Measurements from ENCODE around the gene FREM2.

FREM2 gene

DNA sequence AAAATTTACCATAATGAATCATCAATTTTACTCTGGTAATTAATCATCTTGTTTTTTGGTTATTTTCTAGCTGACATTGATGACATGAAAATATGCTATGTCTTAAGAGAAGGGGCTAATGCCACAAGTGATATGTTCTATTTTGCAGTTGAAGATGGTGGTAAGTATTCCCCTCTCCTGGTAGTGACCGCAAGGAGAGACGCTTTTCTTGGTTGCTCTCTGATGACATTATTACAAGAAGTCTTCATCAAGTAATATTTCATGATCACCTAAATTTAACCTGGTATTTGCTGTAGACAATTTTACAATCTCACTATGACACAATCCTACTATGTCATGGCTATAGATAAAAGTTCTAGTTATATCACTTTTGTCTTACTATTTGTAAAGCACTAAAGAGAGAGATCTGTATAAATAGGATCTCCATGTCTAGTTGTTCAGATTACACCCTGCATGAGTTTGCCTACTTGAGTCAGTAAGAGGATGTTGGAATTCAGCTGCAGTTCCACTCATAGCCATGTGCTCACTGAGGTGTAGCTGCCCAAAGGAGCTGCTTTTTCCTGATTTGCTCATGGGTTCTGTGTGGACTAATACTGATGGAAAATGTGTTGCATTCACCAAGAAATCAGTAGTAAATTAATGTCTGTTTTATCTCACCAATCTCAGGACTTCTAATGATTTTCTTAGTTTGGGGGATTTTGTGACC, 10.9 kb downstream of the FREM2 start:
- no peak for TF ChIP-seq ZNF274 (IDR thresholded peaks at IDR 0.05; ENCODE audit: low read depth, low read length)
- no peak overlapping the region for H3K4me3 ChIP-seq (ENCODE audit: low read length)

DNA sequence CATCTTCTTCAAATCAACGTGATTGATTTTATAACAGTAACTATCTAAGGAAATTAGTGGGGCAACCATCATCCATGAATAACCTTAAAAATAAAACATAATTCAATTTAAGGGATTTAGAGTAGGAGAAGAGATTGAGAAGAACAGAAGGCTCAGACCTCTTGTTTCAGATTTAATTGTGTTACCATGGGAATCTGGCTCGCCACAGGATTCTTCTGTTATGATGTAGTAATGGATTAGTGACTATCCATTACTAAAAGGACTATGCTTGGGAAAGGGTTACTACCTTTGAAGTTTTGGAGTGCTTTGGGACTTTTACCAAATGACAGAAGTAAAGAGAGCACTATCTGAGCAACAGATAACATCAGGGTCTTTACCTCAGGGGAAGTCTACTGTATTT, 13.2 kb downstream of the FREM2 start:
- TF ChIP-seq ZNF274 (IDR thresholded peaks at IDR 0.05; ENCODE audit: low read depth, low read length) = no peak
- no peak overlapping the region for H3K4me3 ChIP-seq (ENCODE audit: low read length)

DNA sequence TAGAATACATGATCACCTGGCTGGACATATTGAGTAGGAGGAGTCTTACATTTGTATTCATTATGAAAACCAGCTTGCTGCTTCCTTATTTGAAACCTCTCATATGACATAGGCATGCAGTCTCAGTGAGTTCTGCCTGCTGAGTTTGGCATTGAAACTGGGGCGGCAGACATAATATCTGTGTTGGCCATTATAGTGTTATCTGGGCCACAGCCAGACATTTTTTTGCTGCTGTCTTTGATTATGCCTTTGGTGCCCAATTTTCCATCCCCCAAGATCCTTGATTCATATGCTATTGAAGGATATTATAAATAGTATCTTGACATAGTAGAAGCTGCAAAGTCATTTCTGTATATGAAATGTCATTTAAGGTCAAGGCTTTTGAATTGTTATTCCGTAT, 15.8 kb downstream of the FREM2 start:
- TF ChIP-seq ZNF274 (IDR thresholded peaks at IDR 0.05; ENCODE audit: low read depth, low read length) = no peak
- H3K4me3 ChIP-seq (ENCODE audit: low read length) = no peak overlapping the region

DNA sequence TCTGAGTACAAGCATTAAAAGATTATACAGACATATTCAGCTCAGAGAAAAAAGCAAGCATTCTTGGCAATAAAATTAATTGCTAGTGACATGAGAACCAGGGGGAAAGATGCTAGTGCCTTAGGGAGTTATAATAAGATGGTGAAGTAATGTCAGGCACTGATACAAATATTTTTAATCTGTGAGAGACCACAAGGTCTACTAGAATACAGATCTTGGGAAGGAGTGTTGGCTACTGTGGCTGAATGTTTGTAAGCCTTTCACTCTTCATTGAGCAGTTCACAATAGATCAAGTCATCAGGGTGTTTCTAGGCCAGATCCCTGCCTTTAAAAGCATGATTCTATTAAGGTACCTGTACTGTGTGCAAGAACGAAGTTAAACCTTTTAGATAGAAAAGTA, 16.4 kb downstream of the FREM2 start:
- no peak overlapping the region for H3K4me3 ChIP-seq (ENCODE audit: low read length)
- TF ChIP-seq ZNF274 (IDR thresholded peaks at IDR 0.05; ENCODE audit: low read depth, low read length) = no peak

DNA sequence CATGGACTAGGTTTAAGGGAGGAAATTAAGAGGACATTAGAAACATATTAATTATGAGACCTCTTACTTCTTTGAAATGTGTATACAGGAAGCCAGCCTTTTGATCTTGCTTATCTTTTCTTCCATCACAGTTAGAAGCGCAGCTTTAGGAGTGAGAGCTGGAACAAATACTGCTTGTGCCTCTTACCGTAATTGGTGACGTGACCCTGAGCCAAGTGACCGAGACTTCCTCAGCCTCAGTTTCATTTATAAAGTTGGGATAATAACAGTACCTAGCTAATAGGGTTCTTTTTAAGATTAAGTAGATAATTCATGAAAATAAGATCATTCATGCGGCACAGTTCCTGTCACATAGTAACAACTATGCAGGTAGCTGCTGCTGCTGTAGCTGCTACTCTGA, 18.5 kb downstream of the FREM2 start:
- H3K4me3 ChIP-seq (ENCODE audit: low read length) = no peak overlapping the region
- TF ChIP-seq ZNF274 (IDR thresholded peaks at IDR 0.05; ENCODE audit: low read depth, low read length) = no peak

DNA sequence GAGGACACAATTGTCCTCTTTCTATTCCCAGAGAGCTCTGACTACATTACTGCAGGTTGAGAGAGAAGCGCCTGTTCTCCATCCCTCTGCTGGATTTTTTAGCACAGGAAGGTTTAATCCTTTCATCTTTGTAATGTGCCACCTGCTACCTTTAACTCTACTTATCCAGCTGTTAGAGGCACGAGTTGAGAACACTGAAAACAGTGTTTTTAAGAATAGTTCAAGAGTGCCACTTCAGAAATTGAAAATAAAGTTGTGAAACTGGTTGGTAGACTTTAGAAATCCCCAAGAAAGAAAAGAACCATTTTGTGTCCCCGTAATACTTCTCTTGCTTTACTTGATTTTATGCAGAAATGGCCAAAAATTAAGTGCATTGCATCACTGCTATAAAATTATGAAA, 20.6 kb downstream of the FREM2 start:
- TF ChIP-seq ZNF274 (IDR thresholded peaks at IDR 0.05; ENCODE audit: low read depth, low read length) = no peak
- no peak overlapping the region for H3K4me3 ChIP-seq (ENCODE audit: low read length)

DNA sequence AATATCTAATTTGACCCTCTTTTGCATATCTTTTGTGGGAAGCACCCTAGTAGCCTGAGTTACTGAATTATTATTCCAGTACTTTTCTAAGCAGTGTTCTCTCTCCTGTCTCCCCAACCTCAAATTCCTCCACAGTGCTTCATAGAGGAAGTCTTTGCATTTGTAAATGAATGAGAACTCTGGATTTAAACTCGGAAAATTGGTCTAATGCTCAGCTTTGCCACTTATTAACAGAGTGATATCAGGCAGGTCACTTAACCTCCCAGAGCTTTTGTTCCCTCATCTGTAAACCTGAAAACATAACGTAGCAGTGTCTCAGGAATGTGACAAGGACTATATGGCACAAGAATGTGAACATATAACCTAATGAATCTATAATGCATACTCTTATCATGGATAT, 26.2 kb downstream of the FREM2 start:
- no peak overlapping the region for H3K4me3 ChIP-seq (ENCODE audit: low read length)
- TF ChIP-seq ZNF274 (IDR thresholded peaks at IDR 0.05; ENCODE audit: low read depth, low read length) = no peak

DNA sequence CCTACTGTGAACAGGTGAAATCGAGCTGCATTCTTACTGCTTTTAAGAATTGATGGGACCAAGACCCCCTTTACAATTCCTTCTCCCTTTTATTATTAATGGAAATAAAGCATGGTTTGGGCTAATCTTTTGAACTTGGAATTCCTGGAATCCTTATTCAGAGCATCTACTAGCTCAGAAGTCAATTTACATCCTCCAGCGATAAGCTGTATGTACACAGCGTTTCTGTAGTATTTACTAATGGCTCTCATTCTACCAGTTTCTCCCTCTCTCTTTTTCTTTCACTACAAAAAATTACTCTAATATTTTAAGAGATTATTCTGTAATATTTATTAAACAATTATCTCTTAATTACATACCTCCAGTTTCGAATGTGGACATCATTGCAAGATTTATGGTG, 31.5 kb downstream of the FREM2 start:
- no peak for TF ChIP-seq ZNF274 (IDR thresholded peaks at IDR 0.05; ENCODE audit: low read depth, low read length)
- no peak overlapping the region for H3K4me3 ChIP-seq (ENCODE audit: low read length)

DNA sequence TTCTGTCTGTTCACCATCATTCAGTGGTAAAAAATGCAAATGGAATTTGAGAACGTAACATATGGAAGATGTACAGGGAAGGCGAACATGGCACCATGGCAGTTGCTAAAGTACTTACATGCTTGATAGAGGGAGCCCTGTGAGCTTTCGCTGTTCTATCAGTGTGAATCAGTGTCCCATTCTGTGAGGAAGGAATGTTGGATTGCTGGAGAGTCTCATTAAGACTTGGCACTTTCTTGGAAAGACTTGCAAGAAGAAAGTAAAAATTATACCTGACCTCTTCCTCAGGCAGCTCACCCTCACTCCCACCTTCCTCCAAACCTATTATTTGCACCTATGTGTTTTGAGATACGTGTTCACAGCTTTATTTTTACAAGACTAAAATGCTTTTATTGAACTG, 43.5 kb downstream of the FREM2 start:
- TF ChIP-seq ZNF274 (IDR thresholded peaks at IDR 0.05; ENCODE audit: low read depth, low read length) = no peak
- H3K4me3 ChIP-seq (ENCODE audit: low read length) = no peak overlapping the region

DNA sequence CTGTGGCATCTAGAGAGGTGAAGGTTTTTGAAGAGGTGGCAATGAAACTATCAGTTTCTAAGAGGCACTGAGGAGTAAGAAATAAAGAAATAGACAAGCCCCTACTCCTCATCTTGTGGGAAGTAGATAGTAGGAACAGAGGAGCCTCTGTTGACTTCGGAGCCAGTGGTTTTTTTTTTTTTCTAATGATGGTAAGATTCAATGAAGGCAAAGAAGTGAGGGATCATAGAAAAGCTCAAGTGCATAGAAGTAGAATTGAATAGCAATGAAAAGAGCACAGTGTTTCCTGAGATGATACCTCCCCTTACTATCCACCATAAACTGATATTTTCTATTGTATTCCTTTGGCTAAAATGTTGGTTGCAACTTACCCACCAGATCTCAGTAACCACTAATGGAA, 46.3 kb downstream of the FREM2 start:
- no peak for TF ChIP-seq ZNF274 (IDR thresholded peaks at IDR 0.05; ENCODE audit: low read depth, low read length)
- no peak overlapping the region for H3K4me3 ChIP-seq (ENCODE audit: low read length)

DNA sequence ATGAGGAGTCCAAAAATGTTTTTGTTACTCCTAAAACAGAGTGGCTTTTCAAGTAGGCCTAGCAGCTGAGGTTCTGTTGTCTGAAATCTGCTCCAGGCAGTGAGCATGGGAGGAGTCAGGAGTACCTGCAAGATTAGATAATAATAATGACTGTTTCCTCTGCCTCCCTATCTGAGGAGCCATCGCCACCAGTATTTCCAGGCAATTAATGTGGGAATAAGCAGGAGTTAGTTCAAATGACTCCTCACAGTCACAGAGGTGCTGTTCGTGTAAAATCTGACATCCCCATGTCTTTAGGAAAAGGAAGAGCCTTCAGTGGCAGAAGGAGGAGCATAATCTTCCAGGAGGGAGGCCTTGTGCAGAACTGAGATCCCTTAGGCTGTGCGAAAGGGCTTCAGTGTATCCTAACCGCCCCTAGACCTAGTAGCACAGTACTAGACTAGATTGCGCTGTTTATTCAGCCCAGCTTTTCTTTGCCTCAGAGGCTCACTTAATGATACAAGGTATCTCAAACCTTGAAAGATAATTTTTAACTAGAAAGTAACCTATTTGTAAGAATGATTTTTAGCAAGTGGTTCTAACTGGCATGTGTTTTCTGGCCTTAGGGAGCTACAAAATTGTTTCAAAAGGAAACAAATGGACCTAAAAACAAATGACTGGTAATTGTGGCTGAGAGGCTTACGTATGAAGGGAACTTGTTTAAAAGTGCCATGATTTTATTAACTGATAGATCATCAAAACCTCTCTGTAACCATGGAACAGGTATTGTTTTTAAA, 49.0 kb downstream of the FREM2 start:
- H3K4me3 ChIP-seq (ENCODE audit: low read length) = no peak overlapping the region

DNA sequence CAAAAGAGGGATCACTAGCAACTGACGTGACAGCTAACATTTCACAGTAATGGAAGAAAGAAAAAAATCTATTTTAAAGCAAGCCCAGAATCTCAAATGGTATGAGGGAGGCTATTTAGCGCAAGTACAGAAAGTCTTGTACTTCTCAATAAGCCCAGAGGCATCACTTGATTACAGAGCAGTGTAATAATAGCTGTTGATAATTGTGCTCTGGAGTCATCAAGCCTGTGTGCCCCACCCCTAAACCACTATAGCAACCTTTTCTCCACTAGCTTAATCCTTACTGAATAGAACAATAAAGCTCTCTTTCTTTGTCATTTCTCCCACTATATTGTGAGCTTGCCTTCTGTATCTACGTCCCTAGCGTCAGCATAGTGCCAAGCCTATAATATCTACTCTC, 56.6 kb downstream of the FREM2 start:
- no peak for TF ChIP-seq ZNF274 (IDR thresholded peaks at IDR 0.05; ENCODE audit: low read depth, low read length)
- no peak overlapping the region for H3K4me3 ChIP-seq (ENCODE audit: low read length)

More for the DNA sequence above, 49.0 kb downstream of the FREM2 start:
- TF ChIP-seq ZNF274 (IDR thresholded peaks at IDR 0.05; ENCODE audit: low read depth, low read length) = no peak

DNA sequence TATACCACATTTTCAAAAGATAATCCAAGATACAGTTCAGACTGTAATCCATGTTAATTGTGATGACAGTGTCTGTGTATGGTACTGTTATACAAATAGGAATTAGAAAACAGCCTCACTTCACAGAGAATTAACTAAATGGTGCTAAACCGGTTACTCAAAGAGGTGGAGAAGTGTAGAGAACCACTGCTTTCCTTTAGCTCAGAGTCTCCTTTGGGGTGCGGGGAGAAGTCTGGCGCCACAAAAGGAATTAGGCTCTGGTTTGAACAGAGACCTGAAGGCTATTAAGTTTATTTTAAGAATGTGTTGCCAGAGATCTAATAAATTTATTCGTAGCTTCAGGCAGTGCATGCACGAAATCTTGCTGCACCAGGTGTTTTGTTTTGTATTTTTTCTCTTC, 65.8 kb downstream of the FREM2 start:
- no peak for TF ChIP-seq ZNF274 (IDR thresholded peaks at IDR 0.05; ENCODE audit: low read depth, low read length)
- no peak overlapping the region for H3K4me3 ChIP-seq (ENCODE audit: low read length)

DNA sequence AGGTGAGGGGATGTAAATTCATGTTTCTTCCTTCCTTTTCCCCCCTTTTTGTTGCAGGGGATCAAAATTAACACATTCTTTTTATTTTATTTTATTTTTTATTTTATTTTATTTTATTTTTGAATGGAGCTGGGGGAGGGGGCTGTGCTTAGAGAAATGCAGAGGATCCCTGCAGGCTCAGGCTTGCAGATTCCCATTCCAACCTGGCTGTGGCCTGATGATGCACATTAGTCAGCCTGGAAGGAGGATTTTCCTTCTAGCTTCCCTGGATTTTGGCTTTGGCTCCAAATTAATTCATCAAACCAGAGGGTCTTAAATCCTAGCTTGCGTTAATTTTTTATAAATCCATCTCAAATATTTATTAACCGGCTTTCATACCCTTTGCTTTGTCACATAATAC, 67.0 kb downstream of the FREM2 start:
- no peak for TF ChIP-seq ZNF274 (IDR thresholded peaks at IDR 0.05; ENCODE audit: low read depth, low read length)
- no peak overlapping the region for H3K4me3 ChIP-seq (ENCODE audit: low read length)

DNA sequence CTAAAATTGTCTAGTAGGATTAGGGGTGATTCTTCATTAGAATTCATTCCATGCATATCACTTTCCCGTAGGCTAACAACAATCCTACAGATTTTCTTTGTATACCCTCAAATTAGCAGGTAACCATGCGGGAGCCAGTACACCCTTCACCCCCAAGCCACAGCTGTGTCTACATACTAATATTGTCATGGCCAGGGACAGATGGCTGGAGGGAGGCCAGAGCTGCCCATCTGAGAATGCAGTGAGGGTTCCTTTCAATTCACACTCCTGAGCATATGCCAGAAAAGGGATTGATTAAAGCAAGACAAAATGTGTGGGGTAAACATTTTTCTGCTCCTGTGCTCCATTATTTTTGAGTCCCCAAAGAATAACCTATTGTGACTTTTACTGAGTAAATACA, 68.9 kb downstream of the FREM2 start:
- TF ChIP-seq ZNF274 (IDR thresholded peaks at IDR 0.05; ENCODE audit: low read depth, low read length) = no peak
- H3K4me3 ChIP-seq (ENCODE audit: low read length) = no peak overlapping the region
